NB4 (cell line): ENCODE data around the gene MYBPC2.

Experiments
- DNase-seq: peaks from one replicate; pipeline ENCODE4 v3.0.0; 2010; ENCODE audit warnings: low read depth
- H3K4me3 ChIP-seq: one replicate; pipeline ENCODE4 v1.5.1; 2011; ENCODE audit warnings: mild to moderate bottlenecking, low read depth, low read length, moderate library complexity
- MYC ChIP-seq: IDR thresholded peaks from 2 replicates; pipeline ENCODE4 v1.6.1; 2011; ENCODE audit warnings: low read depth, low read length
- POLR2A ChIP-seq: IDR thresholded peaks from 2 replicates; pipeline ENCODE4 v1.6.1; 2011; ENCODE audit warnings: mild to moderate bottlenecking; ENCODE audit not compliant: insufficient read length; ENCODE audit errors: extremely low read depth
- TF ChIP-seq, protein P1 (sequence below): IDR thresholded peaks from one replicate; pipeline ENCODE4 v1.5.1; 2012; ENCODE audit warnings: low read depth, low read length
- TF ChIP-seq, protein P2 (sequence below): IDR thresholded peaks from 2 replicates; pipeline ENCODE4 v1.6.1; 2011; ENCODE audit warnings: low read depth, low read length

Gene MYBPC2

DNA sequence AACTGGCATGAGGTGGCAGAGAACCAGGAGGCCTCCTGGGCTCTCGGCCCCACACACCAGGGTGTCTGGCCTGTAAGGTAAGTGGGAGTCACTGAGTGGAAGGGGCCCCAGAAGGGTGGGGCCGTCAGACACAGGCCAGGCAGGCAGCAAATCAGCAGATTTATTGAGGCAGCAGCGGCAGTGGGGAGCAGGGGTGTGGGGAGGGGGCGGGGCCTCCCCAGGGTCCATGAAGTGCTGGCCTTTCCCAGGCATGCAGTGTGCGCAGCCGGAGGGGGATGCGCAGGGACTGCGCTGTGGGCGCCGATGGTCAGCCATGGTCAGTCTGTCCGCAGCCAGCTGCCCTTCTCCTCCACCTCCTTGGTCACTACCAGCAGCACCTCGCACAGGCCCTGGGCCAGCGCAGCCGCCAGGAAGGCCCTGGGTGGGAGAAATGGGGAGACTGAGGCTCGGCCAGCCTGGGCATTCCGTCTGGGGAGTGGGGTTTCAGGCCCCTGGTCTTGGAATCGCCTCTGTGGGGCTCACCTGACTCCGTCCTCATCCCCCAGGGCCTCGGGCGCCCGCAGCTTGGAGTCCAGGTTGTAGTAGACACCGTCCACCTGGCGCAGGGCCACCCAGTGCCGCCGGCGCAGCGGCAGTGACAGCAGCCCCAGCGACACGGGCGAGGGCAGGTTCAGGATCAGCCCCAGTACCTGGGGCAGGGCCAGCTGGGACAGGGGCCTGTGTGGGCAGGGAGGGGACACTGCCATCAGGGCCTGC, 73.3 kb downstream of the MYBPC2 start:
- TF ChIP-seq, protein P1, sequence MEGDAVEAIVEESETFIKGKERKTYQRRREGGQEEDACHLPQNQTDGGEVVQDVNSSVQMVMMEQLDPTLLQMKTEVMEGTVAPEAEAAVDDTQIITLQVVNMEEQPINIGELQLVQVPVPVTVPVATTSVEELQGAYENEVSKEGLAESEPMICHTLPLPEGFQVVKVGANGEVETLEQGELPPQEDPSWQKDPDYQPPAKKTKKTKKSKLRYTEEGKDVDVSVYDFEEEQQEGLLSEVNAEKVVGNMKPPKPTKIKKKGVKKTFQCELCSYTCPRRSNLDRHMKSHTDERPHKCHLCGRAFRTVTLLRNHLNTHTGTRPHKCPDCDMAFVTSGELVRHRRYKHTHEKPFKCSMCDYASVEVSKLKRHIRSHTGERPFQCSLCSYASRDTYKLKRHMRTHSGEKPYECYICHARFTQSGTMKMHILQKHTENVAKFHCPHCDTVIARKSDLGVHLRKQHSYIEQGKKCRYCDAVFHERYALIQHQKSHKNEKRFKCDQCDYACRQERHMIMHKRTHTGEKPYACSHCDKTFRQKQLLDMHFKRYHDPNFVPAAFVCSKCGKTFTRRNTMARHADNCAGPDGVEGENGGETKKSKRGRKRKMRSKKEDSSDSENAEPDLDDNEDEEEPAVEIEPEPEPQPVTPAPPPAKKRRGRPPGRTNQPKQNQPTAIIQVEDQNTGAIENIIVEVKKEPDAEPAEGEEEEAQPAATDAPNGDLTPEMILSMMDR = no peak
- TF ChIP-seq, protein P2, sequence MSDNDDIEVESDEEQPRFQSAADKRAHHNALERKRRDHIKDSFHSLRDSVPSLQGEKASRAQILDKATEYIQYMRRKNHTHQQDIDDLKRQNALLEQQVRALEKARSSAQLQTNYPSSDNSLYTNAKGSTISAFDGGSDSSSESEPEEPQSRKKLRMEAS = no peak
- TF ChIP-seq POLR2A = no peak
- no peak for TF ChIP-seq MYC
- no peak overlapping the region for H3K4me3 ChIP-seq
- no peak for DNase-seq

DNA sequence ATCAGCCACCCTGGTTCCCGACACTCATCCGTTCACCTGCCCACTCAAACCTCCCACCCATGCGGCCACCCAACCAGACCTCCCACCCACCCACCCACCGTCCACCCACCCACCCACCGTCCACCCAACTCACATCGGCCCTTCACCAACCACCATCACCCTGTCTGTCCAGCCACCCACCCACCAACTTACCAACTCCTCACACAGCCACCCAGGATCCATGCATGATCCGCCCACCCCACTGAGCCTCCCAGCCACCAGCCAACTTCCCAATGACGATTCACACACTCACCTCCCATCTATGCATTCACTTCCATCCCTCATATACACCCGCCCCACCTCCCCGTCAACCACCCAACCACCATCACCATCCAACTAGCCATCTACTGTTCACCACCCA, 74.0 kb downstream of the MYBPC2 start:
- H3K4me3 ChIP-seq = no peak overlapping the region
- TF ChIP-seq, protein P2 = no peak
- TF ChIP-seq POLR2A = no peak
- TF ChIP-seq, protein P1 = no peak
- TF ChIP-seq MYC = no peak
- DNase-seq = no peak

DNA sequence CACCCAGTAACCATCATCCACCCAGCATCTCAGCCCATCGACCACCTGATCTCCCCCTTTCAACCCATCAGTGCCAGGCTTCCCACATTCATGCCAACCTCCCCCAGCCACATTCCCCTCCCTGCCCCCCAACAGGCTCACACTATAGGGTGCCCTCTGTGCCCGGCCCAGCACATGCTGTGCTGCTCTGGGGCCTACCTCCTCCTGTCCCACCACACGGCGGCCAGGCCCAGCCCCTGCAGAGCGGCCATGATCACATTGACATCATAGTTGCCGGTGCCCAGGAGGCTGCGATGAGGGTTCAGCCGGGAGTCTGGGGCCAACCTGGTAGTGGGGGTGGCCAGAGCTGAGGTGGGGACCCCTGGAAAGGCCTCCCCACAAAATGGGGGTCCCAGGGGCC, 74.7 kb downstream of the MYBPC2 start:
- TF ChIP-seq, protein P1 = no peak
- TF ChIP-seq MYC (no peak), POLR2A (no peak)
- TF ChIP-seq, protein P2 = no peak
- no peak for DNase-seq
- no peak overlapping the region for H3K4me3 ChIP-seq

DNA sequence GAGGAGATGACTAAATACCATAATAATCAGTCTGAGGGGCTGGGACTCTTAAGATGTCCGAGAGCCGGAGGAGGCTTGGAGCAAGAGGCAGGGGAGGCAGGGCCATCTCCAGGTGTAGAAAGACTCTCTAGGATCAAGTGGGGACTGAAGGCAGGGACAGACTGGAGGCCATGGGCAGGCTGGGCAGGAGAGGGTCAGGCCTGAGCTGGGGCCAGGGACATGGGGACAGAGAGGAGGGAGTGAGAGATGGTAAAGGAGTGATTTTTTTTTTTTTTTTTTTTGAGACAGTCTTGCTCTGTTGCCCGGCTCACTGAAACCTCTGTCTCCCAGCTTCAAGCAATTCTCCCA, 76.1 kb downstream of the MYBPC2 start:
- TF ChIP-seq, protein P2 = no peak
- TF ChIP-seq, protein P1 = no peak
- TF ChIP-seq POLR2A (no peak), MYC (no peak)

DNA sequence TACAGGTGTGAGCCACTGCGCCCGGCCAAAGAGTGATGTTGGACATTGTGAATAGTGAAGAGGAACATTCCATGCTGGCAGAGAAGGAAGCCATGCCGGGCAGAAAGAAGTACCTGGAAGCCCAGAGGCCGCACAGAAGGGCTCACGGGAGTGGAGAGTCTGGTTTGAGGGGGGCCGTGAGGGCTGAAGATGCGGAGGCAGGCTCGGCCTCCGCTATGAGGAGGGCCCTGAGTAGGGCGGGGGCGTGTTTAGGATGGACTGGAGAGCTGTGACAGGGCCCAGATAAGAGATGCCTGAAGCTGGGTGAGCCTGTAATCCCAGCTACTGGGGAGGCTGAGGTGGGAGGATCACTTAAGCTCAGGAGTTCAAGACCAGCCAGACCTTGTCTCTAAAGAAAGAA, 76.7 kb downstream of the MYBPC2 start:
- TF ChIP-seq POLR2A (no peak), MYC (no peak)
- TF ChIP-seq, protein P1 = no peak
- TF ChIP-seq, protein P2 = no peak
- H3K4me3 ChIP-seq = no peak overlapping the region
- no peak for DNase-seq

More for the DNA sequence above, 76.1 kb downstream of the MYBPC2 start:
- no peak overlapping the region for H3K4me3 ChIP-seq
- no peak for DNase-seq
